Measurements from ENCODE around the gene ZIC4.

ZIC4 gene

DNA sequence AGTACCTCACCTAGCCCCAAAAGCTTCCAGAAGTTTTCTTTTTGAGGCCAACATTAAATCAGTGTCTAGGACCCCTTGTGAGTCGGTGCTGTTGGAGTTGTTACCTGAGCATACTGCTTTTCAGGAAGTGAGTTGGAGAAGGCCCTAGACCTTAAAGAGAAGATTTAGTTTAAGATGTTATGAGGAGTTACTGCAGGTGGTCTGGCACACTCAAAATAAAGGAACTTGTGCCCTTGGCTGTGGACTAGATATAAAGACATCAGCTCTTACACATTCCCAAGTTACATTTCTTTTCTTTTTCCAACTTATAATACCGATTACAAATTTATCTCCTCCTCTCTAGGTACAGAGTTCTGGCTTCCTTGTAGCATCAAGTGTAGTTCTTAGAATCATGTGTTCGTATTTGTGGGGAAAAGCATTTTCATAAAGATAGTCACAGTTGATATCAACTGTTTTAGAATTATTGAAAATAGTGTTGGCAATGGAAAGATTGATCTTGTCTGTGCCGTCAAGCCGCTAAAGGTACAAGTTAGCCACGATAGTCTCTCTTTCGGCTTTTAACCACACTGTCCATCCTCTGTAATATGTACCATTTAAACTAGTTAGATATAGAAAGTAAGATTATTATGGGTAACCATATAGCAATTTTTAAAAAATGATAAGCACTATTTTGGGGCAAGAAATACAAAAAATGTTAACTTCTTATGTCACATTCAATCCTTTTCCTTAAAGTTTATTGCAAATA lies 11.4 kb upstream of the ZIC4 start:
- DNase-seq = no peak

DNA sequence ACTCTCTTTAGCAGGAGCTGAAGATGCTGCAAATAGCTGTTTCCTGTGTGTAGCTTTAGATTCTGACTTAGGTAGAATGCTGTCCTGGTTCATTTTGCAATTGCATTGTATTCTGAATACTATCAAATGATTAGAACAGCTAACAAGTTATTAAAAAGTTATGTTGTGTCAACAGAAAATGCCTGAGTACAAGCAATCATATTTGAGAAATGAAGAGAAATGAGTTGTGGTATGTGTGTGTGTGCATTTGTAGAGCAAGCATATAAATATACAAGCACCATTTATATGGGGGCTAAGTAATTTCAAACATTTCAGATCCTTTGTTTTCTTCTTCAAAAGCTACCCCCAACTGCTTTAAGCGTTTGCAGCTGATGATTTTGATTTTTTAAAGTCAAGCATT lies 10.6 kb upstream of the ZIC4 start:
- no peak for DNase-seq

DNA sequence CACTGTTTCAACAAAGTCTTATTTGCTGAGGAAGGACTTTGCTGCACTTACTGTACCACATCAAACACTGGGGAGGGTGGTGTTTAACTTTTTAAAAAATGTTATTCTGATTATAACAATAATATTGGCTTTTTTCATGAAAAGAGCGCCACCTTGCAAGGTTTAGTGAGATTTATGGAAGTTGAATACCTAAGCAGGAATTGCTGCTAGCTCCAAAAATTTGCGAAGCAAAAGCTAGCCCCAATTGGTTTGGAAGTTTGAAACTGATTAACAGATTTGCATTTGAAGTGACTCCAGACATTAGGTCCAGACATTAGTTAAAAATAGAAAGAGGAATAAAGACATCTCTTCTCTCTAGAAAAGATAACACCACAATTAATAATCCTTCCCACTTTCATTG lies 9.5 kb upstream of the ZIC4 start:
- DNase-seq = no peak

DNA sequence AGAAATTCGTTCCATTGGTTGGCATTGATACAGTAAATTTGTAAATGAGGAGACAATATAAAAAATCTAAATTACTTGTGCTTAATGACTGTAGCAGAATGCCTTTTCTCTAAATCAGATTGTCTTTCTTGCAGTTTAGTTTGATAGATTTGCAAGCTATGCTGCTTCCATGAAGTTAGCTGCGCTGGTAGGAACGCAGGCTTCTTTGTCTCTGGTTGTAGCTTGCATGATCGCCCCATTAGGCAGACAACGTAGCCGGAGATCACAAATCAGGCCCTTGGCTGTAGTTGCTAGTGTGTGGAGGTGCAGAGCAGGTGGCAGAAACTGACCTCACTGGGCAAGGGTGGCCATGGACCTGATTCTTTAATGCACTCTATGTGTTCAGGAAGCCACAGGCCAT lies 8.9 kb upstream of the ZIC4 start:
- no peak for DNase-seq

DNA sequence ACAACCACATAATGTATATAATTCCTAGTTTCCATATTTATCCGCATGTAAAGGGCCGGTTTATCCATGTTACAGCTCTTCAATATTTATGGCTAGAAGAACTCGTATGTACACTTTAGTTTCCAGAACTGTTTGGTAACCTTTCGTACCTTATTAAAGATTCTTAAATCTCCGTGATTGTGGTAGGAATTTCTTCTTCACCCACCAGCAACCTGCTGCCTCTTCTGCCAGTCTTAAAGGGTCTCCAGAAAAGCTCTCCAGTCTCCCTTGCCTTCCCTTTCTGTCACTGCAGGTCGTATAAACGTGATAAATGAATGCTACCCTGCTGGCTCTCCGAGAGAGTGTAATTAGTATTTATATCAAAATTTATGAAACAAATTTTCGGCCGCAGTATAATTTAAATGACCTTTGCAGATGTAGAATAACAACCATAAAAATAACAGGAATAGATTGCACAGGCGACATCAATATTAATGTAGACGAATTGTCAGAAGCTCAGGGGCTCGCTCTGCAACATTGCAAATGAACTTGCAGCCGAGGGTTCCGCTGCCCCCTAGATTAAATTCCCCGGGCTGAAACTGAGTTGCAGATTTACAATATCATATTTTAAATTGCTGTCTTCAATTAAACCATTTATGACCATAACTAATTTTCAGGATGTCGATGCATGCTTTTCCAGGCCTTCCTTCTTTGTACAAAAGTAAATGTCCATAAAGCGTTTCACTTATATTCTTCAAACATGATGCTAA lies 8.2 kb upstream of the ZIC4 start:
- no peak for DNase-seq

DNA sequence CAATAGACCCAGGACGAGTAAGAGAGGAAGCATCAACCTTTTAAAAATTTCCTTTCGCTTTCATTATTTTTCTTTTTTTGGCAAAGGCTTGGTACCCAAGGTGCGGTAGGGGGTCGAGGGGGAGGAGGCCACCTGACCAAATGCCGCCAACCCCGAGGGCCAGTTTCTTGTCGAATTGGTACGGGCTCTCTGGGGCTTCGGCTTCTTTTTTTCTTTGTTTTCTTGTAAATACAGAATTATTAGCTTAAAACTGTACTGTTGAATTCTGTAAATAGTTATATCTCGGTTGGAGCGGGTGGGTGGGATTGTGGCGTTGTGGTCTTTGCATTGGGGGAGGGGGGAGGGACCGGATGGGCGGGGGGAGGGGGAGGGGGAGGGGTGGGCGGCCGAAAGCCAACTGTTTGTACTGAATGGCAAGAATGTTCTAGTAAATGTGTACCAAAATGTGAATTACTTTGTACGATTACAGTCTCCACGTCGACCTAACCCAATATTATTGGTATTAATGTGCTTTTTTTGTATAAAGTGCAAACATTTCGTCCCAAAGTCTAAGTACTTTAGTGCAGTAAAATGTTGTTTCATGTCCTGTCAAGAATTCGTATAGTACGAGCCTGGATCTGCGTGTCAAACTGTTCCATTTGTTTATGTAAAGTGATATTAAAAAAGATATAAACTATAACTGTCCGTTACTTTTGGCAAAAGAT lies 7.5 kb upstream of the ZIC4 start:
- DNase-seq = no peak

DNA sequence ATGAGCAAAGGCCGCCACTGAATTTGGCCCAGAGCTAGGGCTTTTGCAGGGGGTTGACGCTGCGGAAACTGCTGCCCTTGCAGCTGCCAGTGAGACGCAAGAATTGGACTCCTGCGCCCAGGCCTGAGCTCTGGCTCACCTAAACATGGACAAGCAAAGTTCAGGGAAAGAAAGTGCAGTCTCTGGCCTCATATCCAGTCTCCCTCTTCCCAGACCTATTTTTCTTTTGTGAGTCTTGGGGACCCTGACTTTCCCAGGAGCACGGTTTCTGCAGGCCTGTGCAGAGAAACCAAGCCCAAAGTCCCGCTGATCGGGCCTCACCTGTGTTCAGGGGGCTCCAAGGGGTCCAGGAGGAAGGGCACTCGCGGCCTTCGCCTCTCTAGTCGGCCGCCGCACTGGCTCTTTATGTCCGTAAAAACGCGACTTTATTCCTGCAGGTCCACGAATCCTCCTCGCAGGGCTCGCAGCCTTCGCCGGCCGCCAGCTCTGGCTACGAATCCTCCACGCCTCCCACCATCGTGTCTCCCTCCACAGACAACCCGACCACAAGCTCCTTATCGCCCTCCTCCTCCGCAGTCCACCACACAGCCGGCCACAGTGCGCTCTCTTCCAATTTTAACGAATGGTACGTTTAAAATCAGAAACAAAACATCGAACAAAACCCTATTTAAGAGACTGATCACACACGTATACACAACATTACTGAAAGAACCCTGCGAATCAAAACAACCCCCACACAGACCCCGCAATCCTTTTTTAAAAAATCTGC lies 6.8 kb upstream of the ZIC4 start:
- DNase-seq = no peak

DNA sequence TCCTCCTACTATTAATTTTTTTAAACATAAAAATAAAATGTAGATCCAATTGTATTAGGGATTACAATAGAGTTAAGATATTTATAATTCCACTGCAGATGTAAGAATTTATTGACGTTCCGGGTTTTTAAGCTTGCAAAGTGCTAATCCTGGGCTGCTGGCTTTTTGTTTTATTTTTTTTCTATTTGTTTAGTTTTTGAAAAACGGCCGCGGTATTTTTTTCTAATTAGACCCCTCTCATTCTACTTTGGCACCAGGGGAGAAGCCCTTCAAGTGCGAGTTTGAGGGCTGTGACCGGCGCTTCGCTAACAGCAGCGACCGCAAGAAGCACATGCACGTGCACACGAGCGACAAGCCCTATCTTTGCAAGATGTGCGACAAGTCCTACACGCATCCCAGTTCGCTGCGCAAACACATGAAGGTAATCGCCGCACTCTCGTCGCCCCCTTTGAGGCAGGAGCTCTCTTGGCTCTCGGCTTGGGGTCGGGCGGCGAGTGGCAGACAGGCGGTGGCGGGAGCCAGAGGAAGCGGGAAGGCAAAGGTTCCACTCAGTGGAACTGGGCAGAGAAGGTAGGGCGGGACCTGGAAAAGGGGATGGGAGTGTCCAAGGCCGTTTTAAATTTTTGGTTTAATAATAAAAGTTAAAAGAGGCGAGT lies 6.0 kb upstream of the ZIC4 start:
- DNase-seq = no peak

DNA sequence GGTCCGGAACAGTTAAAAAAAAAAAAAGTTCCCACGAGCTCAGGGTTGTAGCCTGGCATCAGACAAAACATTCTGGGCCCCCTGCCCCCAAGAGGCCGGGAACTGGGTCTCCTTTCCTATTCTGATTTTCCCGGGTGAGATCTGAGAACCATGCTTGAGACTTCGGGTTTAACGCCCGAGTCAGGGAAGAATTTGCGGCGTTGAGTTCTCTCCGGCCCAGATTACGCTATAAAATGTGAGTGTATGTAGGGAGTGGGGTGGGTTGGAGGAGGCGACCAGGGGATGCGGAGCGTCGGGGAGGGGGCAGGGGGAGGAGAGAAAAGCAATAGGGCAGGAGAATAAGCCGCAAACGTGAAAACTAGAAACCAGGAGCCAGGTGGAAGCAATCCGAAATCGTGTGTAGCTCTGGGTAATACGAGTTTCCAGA lies 5.5 kb upstream of the ZIC4 start:
- DNase-seq = no peak

DNA sequence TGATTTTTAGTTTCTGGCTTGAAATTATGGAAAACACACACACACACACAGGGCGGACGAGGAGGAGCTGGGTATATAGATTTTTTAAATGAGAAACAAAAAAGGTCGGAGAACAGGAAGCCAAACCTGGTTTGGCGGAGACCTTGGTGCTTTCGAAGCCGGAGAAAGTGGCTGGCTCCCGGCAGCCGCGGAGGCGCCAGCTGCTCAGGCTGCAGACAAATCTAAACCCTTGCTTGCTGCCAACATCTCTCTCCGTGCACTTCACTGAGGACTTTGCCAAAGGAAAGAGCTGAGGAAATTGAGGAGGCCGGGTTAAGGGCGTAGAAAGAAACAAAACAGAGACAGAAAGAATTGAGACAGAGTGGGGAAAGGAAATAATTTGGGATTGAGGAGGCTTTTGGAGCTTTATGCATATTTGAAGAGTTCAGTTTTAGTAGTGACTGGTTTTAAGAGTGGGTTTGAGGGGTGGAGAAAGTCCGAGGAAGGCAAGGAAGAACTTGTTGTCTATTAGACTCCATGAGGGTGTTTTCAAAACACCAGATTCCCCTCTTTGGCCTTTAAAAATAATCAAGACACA lies 5.0 kb upstream of the ZIC4 start:
- no peak for DNase-seq

DNA sequence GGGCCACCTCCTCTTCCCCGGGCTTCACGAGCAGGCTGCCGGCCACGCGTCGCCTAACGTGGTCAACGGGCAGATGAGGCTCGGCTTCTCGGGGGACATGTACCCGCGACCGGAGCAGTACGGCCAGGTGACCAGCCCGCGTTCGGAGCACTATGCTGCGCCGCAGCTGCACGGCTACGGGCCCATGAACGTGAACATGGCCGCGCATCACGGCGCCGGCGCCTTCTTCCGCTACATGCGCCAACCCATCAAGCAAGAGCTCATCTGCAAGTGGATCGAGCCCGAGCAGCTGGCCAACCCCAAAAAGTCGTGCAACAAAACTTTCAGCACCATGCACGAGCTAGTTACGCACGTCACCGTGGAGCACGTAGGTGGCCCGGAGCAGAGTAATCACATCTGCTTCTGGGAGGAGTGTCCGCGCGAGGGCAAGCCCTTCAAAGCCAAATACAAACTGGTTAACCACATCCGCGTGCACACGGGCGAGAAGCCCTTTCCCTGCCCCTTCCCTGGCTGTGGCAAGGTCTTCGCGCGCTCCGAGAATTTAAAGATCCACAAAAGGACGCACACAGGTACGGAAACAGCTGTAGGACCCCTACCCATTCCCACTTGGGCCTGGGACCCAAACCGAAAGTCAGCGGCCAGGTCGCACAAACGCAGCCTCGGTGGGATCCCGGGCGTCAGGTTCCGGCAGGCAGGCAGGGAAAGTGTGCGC lies 4.3 kb upstream of the ZIC4 start:
- no peak for DNase-seq

DNA sequence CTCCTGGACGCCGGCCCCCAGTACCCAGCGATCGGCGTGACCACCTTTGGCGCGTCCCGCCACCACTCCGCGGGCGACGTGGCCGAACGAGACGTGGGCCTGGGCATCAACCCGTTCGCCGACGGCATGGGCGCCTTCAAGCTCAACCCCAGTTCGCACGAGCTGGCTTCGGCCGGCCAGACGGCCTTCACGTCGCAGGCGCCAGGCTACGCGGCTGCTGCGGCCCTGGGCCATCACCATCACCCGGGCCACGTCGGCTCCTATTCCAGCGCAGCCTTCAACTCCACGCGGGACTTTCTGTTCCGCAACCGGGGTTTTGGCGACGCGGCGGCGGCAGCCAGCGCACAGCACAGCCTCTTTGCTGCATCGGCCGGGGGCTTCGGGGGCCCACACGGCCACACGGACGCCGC lies 3.8 kb upstream of the ZIC4 start:
- no peak for DNase-seq

DNA sequence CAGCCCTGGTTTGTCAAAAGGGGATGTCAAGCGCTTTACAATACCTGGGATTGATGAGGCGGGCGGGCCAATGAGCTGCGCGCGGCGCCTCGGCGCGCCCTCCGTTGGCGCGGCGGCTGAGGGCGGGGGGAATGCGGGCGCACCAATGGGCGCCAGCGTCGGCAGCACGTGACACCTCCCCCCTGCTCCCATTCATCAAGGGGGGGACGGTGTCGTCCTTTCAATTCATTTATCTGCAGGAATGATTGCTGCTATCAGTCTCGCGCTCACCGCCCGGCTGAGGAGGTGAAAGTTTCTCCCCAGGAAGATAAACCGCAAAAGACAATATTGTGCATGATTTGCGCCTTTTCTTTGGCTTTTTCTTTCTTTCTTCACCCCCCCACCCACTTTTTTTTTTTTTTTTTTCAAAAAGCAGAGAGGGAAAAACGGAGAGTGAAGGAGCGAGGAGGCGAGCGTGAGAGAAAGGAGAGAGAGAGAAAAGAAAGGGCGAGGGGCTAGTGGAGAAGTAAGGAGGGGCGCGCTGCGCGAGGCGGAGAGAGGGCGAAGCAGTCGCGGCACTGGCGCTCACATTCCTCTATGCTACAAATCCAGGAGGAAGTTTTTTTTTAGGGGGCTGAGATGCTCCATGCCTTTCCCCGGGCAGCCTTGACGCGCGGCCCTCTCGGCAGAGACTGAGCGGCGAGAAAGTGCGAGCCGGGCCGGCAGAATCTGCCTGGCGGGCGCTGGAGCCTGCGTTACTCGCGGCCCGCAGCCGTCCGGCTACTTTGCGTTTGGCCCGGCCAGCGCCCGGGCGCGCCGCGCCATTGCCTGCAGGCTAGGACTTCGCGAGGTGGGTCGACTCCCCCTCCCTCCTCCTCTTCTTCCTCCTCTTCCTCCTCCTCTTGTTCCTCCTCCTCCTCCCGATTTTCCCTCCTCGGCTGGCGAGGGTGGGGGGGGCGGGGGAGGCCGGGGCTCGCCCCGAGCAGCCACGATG lies 3.1 kb upstream of the ZIC4 start, which contains the start of gene ZIC1:
TSS of gene ZIC1 (plus strand) at position 223 of the 973 bp plus-strand sequence. CDS start at position 971, 748 bp downstream.
- no peak for DNase-seq

DNA sequence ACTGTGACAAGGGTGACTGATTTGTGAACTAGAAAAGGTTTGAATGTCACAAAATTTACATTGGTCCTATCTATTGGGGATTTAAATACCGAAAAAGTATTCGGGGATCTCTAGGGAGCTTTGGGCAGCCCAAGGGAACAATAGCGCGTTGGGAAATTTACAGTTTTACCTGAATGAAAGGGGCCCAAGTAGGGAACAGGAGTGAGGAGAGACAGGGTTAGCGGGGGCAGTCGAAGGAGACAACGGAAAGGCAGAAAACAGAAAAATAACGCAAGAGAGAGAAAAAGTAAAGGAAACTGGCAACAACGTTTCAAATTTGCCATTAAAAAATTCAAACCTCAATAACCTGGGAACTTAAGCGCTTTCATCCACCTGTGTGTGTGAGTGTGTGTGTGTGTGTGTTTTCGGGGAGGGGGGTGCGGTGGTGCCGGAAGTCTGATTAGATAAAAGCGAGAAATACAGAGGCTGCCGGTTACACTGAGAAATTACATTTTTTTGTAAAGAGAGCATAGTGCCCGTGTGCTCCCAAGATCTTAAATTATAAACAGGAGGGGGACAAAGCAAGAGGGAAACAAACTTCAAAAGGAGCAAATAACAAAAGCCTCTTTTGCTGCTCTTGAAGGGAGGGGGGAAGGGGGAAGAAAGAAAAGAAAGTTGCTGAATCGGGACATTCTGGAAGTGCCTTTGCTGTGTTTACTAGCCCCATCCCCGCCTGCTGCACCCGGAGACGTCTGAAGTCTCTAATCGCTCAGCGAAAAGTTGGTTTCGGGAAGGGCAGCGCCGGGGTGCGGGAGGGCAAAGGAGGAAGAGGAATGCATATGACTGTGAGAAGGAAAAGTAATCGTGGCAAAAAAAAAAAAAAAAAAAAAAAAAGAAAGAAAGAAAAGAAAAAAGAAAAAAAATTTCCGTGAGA lies 2.1 kb upstream of the ZIC4 start:
- no peak for DNase-seq

DNA sequence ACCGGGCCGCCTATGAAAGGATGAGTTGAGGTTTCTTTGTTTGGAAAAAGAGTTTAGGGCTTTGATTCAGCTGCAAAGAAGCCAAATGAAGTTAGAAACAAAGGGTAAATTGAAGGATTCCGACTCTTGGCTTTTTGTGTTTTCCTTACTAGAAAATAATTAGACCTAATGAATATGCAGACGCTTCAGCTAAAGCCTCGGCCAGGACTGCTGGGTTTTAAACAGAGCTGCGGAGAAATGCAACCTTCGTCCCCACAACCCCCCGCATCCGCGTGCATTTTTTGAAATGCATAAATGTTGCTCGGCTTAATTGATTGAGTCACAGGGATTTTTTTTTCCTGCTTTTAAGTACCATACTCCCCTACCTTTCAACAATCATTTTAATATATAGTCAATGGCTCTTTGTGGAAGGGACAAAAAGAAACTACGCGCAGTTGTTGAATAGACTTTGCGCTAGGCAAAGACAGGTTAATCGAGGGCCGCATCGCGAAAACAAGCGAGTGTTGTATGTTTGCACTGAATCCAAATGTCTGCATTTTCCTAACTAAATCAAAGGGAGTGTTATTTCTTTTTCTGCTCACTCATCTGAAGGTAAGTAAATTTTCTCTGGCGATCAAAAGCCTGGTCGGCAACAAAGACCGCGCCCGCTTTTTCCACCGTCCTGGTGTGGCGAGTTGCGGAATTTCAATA lies 1.3 kb upstream of the ZIC4 start:
- DNase-seq = no peak

DNA sequence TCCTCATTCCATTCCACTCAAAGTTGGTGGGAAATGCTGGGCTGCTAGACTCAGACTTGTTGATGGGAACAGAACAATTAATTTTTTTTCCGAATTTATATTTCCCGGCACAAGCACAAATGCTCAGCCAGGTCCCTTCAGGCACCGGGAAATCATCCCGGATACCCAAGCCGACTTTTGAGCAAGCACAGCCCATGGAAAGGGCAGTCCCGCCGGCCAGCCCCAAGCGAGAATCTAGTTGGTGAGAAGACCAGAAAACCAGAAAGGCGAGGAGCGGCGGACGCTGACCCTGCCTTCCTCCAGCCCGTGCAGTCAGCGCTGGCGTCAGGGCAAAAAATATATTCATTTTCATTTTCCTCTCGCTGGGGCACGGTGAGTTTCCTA lies 763 bp upstream of the ZIC4 start:
- DNase-seq = no peak

DNA sequence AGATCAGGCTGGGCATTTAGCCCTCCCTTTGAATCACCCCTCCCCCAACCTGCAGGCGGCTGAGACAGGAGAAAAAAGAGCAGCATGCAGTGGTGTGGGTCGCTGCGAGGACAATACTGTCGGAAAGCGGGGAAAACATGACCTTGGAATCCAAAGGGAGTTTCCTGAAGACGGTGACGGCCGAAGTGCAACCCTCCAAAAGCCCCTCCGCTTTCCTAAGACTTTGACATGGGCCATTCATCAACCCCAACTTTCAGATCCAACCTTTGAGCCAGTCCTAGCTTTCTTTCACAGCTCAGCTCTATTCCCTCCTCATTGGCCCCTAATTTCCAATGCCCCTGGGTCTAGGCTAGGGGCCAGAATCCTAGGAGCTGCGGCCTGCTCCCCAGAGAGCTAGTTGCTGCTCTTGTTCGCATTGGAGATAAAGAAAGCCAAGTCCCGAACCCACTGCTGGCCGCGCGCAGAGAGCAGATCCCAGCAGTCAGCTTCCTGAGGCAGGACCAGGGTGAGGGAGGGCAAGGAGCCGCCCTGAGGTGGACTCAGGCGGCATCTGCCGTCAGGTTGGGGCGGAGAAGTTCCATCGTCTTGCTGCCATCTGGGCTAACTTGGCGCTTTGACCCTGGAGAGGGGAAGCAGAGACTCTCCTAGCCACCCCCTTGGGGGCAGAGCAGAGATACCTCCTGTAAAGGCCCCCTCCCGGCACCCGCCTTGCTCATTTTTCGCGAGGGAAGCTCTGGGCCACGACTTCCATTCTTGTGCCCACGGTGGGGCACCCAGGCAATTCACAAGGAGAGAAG lies 914 bp downstream of the ZIC4 start:
- no peak for DNase-seq

DNA sequence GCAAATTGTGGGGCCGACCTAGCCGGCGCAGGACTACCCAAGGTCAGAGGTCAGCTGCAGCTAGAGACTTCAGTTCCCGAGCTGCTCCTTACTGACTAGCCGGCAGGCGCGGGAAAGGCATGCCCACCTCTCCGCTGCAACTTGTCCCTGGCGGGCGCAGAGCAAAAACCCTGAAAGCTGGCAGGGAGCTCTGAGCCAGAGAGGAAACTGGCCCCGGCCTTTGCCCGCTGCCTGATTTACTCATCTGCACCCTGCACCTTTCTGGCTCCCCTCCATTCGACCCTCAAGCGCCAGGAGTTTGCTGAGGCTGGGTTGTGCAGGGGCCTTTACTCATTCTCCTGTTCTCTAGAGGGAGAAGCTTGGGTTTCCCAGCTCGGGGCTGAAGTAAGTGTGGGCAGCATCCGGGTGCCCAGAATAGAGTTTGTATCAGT lies 1.5 kb downstream of the ZIC4 start:
- DNase-seq = no peak
